ENCODE measurements around the gene TM4SF20.

The TM4SF20 gene

GRCh38 chr2:227320305-227321094, 58.6 kb downstream of the TM4SF20 start:
- no peak for DNase-seq (ENCODE audit: low read depth)

- DNase-seq (ENCODE audit: low read depth), result no peak
These were observed 61.3 kb downstream of the TM4SF20 start for GRCh38 chr2:227317834-227318233.

- DNase-seq (ENCODE audit: low read depth), result no peak
These were observed 65.8 kb downstream of the TM4SF20 start for GRCh38 chr2:227313310-227313709.

- no peak for DNase-seq (ENCODE audit: low read depth)
These were observed 66.5 kb downstream of the TM4SF20 start for GRCh38 chr2:227312579-227312978.
